Midbrain (tissue), 1 donor: ENCODE data around the gene ZNF737.
"Not testable (repeated sequence)": the region's sequence is repeated elsewhere in the genome, so short reads cannot be mapped to it uniquely, and the experiment has no call there.

ENCODE experiments used
- DNase-seq: peaks from one replicate; lab custom pipeline; 2025; lab: John Stamatoyannopoulos, UW

Gene ZNF737

DNA sequence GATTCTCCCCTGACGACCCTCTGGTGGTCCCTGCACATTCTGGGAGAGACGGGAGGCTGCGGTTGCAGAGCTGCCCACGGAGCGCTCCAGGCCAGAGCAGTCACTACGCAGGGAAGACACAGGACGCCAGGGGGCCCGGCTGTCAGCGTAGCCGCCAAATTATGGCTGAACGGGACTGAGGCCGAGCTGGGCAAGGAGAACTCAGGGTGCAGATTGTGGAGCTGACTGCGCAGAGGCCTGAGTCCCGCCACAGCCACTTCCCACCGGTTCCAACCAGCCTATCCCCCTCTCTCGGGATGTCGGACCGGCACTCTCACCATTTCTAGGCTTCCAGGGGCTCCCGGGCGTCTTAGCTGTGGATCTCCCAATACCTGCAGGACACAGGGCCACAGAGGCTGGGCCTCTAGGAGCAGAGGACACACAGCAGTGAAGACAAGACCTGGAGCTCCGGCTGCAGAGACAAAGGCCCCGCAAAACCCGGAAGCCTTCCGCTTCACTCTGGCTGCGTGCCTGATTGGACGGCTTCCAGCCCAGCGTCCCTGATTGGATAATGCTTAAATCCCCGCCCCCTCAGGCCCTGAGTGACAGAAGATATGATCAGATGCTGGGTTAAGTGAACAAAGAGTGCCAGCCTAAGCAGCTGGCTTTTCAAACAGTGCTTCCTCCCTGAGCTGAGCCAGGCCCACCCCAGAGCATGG is at the start of gene ZNF737:
ZNF737 (minus strand) TSS at position 461 of the 698 bp plus-strand sequence; CDS start at position 320, 141 bp downstream.
- peak; percentile 96 for DNase-seq

DNA sequence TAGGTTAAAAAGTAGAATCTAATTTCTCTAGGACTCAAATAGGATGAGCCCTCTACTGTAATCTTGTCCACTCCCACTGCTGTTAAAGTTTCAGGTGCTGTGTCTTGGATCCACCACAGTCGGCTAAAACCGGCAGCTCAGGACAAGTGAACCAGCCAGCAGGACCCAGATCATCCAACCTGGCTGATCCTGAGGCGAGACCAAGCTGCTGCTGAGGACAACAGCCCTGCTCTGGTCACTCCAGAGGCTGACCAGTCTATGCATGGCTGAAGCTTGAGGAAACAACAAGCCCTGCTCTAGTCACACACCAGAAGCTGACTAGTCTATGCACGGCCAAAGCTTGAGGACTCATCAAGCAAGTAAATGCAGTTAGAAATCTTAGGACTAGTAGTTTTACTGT is 49.4 kb upstream of the ZNF737 start:
- not testable (repeated sequence) for DNase-seq

GRCh38 chr19:20612711-20613316 is 47.2 kb upstream of the ZNF737 start:
- no peak for DNase-seq

- no peak for DNase-seq
Measured at GRCh38 chr19:20611866-20612265, 46.3 kb upstream of the ZNF737 start.

- DNase-seq = no peak
Measured at GRCh38 chr19:20607943-20608342, 42.4 kb upstream of the ZNF737 start.

DNA sequence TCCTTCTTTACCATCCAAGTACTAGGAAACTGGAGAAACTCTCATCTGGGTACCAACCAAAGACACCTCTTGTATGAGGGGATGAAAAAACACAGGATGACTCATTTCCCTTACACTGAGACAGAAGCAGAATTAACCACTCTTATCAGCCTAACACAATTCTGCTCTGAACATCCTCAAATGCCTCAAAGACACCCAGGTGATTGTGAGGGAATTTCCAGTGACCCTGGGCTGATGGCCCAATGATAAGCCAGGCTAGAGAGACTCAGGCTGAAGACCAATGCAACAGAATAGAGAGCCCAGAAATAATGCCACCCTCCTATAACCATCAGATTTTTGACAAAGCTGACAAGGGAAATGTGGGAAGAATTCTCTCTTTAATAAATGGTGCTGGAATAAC is 7.0 kb downstream of the ZNF737 start:
- DNase-seq = no peak

DNA sequence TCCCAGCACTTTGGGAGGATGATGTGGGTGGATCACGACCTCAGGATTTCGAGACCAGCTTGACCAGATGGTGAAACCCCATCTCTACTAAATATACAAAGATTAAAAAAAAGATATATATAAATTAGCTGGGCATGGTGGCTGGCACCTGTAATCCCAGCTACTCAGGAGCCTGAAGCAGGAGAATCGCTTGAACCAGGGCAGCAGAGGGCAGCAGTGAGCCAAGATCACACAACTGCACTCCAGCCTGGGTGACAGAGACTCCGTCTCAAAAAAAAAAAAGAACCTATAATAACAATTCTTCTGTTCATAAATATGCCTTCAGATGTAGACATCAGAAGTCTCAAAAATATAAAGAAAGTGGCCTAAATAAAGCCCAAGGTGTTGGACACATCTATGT is 7.6 kb downstream of the ZNF737 start:
- no peak for DNase-seq

DNA sequence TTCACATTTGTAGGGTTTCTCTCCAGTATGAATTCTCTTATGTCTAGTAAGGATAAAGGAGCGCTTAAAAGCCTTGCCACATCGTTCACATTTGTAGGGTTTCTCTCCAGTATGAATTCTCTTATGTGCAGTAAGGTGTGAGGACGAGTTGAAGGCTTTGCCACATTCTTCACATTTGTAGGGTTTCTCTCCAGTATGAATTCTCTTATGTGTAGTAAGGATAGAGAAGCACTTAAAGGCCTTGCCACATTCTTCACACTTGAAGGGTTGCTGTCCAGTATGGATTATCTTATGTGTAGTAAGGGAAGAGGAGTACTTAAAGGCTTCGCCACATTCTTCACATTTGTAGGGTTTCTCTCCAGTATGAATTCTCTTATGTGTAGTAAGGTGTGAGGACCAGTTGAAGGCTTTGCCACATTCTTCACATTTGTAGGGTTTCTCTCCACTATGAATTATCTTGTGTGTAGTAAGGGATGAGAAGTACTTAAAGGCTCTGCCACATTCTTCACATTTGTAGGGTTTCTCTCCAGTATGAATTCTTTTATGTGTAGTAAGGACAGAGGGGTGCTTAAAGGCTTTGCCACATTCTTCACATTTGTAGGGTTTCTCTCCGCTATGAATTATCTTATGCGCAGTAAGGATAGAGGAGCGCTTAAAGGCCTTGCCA is 20.8 kb downstream of the ZNF737 start:
- DNase-seq = not testable (repeated sequence)

DNA sequence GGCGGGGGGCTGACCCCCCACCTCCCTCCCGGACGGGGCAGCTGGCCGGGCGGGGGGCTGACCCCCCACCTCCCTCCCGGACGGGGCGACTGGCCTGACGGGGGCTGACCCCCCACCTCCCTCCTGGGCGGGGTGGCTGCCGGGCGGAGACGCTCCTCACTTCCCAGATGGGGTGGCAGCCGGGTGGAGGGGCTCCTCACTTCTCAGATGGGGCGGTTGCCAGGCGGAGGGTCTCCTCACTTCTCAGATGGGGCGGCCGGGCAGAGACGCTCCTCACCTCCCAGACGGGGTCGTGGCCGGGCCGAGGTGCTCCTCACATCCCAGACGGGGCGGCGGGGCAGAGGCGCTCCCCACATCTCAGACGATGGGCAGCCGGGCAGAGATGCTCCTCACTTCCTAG is 35.3 kb downstream of the ZNF737 start:
- not testable (repeated sequence) for DNase-seq

GRCh38 chr19:20513189-20513904 is 52.2 kb downstream of the ZNF737 start:
- no peak for DNase-seq

GRCh38 chr19:20503476-20503875 is 62.1 kb downstream of the ZNF737 start:
- no peak for DNase-seq
